DND-41 (cell line): ENCODE results near the gene YWHAG.

Experiments used
- ATAC-seq: fragments of 200-7000 bp; cut with Tn5 transposase; 3 replicates; pipeline ENCODE4 v1.9.1; 2021; ENCODE audit warnings: low read depth; ENCODE audit not compliant: insufficient read depth
- DNase-seq: peaks from one replicate; pipeline ENCODE4 v3.0.0-alpha.2; 2020
- H2AFZ ChIP-seq: 2 replicates; pipeline ENCODE4 v1.6.0; 2012; ENCODE audit warnings: low read depth, low read length
- H3K27ac ChIP-seq: 2 replicates; pipeline ENCODE4 v1.5.1; 2012; ENCODE audit warnings: low read length, inconsistent platforms
- H3K27me3 ChIP-seq: fragments of 200-600 bp; sonication (generic); 2 replicates; pipeline ENCODE4 v1.6.0; 2012; ENCODE audit warnings: low read length, mild to moderate bottlenecking, inconsistent platforms; ENCODE audit not compliant: insufficient read depth, poor library complexity
- H3K36me3 ChIP-seq: 2 replicates; pipeline ENCODE4 v1.5.1; 2012; ENCODE audit warnings: low read length, inconsistent platforms; ENCODE audit not compliant: insufficient read depth
- H3K4me1 ChIP-seq: 2 replicates; pipeline ENCODE4 v1.5.1; 2012; ENCODE audit warnings: mild to moderate bottlenecking, low read length; ENCODE audit not compliant: insufficient read depth
- H3K4me2 ChIP-seq: 2 replicates; pipeline ENCODE4 v1.6.0; 2012; ENCODE audit warnings: mild to moderate bottlenecking, moderate library complexity, low read length, inconsistent platforms; ENCODE audit not compliant: insufficient read depth
- H3K4me3 ChIP-seq, 2 experiments: fragments of 200-600 bp in 1 of 2; shearing (Covaris generic) in 1 of 2; 2 replicates each; pipeline ENCODE4 v1.5.1; 2012 to 2016; ENCODE audit warnings: inconsistent platforms in 2 of 2, low read length in 2 of 2, mild to moderate bottlenecking in 2 of 2, low read depth in 1 of 2, moderate library complexity in 1 of 2
- H3K79me2 ChIP-seq: 2 replicates; pipeline ENCODE4 v1.6.0; 2012; ENCODE audit warnings: low read length, inconsistent platforms; ENCODE audit not compliant: insufficient read depth
- H3K9ac ChIP-seq: 2 replicates; pipeline ENCODE4 v1.6.0; 2012; ENCODE audit warnings: low read depth, mild to moderate bottlenecking, inconsistent platforms, low read length, moderate library complexity
- H3K9me3 ChIP-seq: 2 replicates; pipeline ENCODE4 v1.5.1; 2012; ENCODE audit warnings: low read length, moderate library complexity, mild to moderate bottlenecking, inconsistent platforms; ENCODE audit not compliant: insufficient read depth, severe bottlenecking
- H4K20me1 ChIP-seq: 2 replicates; pipeline ENCODE4 v1.6.0; 2012; ENCODE audit warnings: low read length; ENCODE audit not compliant: insufficient read depth
- CTCF ChIP-seq: IDR thresholded peaks from 2 replicates; pipeline ENCODE4 v1.5.1; 2012; ENCODE audit warnings: borderline replicate concordance, low read length, moderate library complexity, mild to moderate bottlenecking; ENCODE audit not compliant: poor library complexity, severe bottlenecking; ENCODE audit errors: extremely low read depth
- EZH2 ChIP-seq: IDR thresholded peaks from 3 replicates; pipeline ENCODE4 v1.6.1; 2012; ENCODE audit warnings: borderline replicate concordance, low read depth, mild to moderate bottlenecking, moderate library complexity, low read length, inconsistent platforms; ENCODE audit not compliant: severe bottlenecking

Gene YWHAG

DNA sequence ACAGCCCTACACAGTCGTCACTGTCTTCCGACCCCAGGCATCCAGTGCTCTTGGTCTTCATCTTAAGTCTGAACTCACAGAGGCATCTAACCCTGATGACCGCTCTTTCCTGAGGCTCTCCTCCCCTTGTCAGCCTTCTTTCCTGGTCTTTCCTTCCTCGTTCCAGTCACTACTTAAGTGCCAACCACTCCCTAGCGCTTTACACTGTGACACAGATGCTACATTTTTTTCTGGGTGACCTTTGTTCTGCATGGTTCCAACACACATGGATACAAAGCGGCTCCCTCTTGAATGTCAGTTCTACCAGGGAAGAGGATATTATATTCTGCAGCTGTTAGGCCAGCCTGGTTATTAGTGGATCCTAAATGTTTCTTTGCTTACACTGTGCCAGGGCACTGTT is 12.7 kb downstream of the YWHAG start:
- no peak for ATAC-seq
- Histone ChIP-seq H2AFZ (no peak overlapping the region), H3K4me3 (no peak overlapping the region), H3K4me2 (no peak overlapping the region), H3K9ac (no peak overlapping the region), H3K27me3 (no peaks in the 10 kb centered on the region), H3K36me3 (peaks cover 92% of the 10 kb centered on the region), H4K20me1 (peaks cover 87% of the 10 kb centered on the region), H3K9me3 (no peaks in the 10 kb centered on the region), H3K79me2 (peaks cover 99% of the 10 kb centered on the region), H3K27ac (no peak overlapping the region), H3K4me1 (no peaks in the 10 kb centered on the region)
- no peak for TF ChIP-seq EZH2
- TF ChIP-seq CTCF: no peak
- no peak for DNase-seq

DNA sequence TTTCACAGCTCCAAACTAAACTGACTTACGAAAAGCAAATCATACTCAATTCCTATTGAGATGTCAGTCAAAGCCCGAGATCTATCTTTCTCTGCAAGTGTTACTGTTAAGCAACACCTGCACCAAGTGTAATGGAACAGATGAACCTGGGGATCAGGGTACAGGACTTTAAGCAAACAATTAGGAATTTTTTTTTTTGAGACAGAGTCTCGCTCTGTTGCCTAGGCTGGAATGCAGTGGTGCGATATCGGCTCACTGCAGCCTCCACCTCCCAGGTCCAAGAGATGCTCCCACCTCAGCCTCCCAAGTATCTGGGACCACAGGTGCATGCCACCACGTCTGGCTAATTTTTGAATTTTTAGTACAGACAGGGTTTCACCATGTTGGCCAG is 14.9 kb downstream of the YWHAG start:
- no peaks in the 10 kb centered on the region for H3K9me3 ChIP-seq
- peaks cover 99% of the 10 kb centered on the region for H3K79me2 ChIP-seq
- no peak overlapping the region for H2AFZ ChIP-seq
- peaks cover 84% of the 10 kb centered on the region for H4K20me1 ChIP-seq
- ATAC-seq (no peak), DNase-seq (no peak)
- H3K27ac ChIP-seq: no peak overlapping the region
- no peak for TF ChIP-seq CTCF
- no peak for TF ChIP-seq EZH2
- no peaks in the 10 kb centered on the region for H3K4me1 ChIP-seq
- H3K4me3 ChIP-seq: no peak overlapping the region
- peaks cover 87% of the 10 kb centered on the region for H3K36me3 ChIP-seq
- no peak overlapping the region for H3K4me2 ChIP-seq
- H3K9ac ChIP-seq: no peak overlapping the region
- no peaks in the 10 kb centered on the region for H3K27me3 ChIP-seq

DNA sequence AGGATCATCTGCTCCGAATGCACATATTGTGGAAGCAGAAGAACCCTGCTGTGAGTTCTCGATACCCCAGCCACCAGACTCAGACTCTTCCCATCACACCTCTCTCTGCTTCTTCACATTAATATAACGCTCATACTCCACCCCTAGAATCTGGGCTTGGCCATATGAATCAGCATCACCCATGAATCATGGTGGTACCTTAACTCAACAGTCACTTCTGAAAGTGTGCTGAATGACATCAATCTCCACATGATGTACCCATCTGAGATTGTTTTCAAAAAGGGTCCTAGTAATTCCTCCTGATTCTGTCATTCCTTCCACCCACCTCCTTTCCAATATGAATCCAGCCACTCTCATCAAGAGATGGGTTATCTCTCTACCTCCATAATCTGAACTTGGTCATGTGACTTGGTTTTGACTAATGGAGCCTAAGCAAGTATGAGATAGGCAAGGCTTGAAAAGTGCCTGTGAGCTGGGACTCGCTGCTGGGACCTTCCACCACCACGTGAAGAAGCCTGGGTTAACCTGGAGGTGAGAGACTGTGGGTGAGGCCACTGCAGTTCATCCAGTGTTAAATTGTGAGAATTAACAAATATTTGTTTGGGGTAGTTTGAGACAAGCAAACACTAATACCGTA is 15.4 kb downstream of the YWHAG start:
- ATAC-seq: 0 out of 3 replicates have a peak, but pooled peaks have one; percentile 22
- peaks cover 85% of the 10 kb centered on the region for H4K20me1 ChIP-seq

More for the DNA sequence above, 15.4 kb downstream of the YWHAG start:
- H3K9me3 ChIP-seq: no peaks in the 10 kb centered on the region
- no peak overlapping the region for H2AFZ ChIP-seq
- no peak overlapping the region for H3K4me3 ChIP-seq
- no peak overlapping the region for H3K9ac ChIP-seq
- H3K36me3 ChIP-seq: peaks cover 87% of the 10 kb centered on the region
- DNase-seq: no peak
- TF ChIP-seq EZH2 (no peak), CTCF (no peak)
- H3K27me3 ChIP-seq: no peaks in the 10 kb centered on the region
- H3K4me1 ChIP-seq: no peaks in the 10 kb centered on the region
- H3K27ac ChIP-seq: no peak overlapping the region
- H3K79me2 ChIP-seq: peaks cover 99% of the 10 kb centered on the region
- no peak overlapping the region for H3K4me2 ChIP-seq
